Stomach (tissue), 9 donors: ENCODE results near the gene PLPP7. TPM values are rescaled to one million over a fixed set of nuclear protein-coding genes. Genes with fewer than 3 reads are reported as not detected.
"Not testable (repeated sequence)": the region's sequence is repeated elsewhere in the genome, so short reads cannot be mapped to it uniquely, and the experiment has no call there.

ENCODE experiments used
- DNase-seq, 2 donors: peaks; one replicate each; pipeline versions ENCODE4 v3.0.0 to v3.0.0-alpha.2; 2013 to 2019
- H3K27ac ChIP-seq, 5 donors: fragments of 200-600 bp in 4 of 5; sonication (generic) in 4 of 5; one replicate each; pipeline ENCODE4 v1.5.1; 2013 to 2019; ENCODE audit warnings: mild to moderate bottlenecking in 1 of 5, moderate library complexity in 1 of 5
- H3K27me3 ChIP-seq, 3 donors: fragments of 200-600 bp; sonication (generic); one replicate each; pipeline ENCODE4 v1.5.1; 2017 to 2019; ENCODE audit warnings: mixed run types in 1 of 3
- H3K36me3 ChIP-seq, 4 donors: fragments of 200-600 bp; sonication (generic); 1 replicate in 3 of 4; 2 replicates in 1 of 4; pipeline ENCODE4 v1.5.1; 2016 to 2019
- H3K4me1 ChIP-seq, 4 donors: fragments of 200-600 bp; sonication (generic); one replicate each; pipeline ENCODE4 v1.5.1; 2016 to 2019
- H3K4me3 ChIP-seq, 4 donors: fragments of 200-600 bp; sonication (generic) in 3 of 4; one replicate each; pipeline ENCODE4 v1.5.1; 2016 to 2019; ENCODE audit warnings: mild to moderate bottlenecking in 1 of 4
- H3K9me3 ChIP-seq, 4 donors: fragments of 200-600 bp; sonication (generic); one replicate each; pipeline ENCODE4 v1.5.1; 2016 to 2019
- CTCF ChIP-seq, 7 experiments: fragments of 450-650 bp in 4 of 7; fragments of 200-600 bp in 3 of 7; sonication (generic) in 3 of 7; IDR thresholded peaks; one replicate each; pipeline ENCODE4 v1.5.1; 2016 to 2019; ENCODE audit warnings: antibody characterized with exemption in 7 of 7, control low read depth in 2 of 7, mild to moderate bottlenecking in 1 of 7
- EP300 ChIP-seq: sonication (generic); formaldehyde crosslinking; IDR thresholded peaks from one replicate; pipeline ENCODE4 v1.6.1; 2017; ENCODE audit warnings: antibody characterized with exemption
- POLR2A ChIP-seq, 4 donors: fragments of 450-650 bp; IDR thresholded peaks; one replicate each; pipeline ENCODE4 v1.6.1; 2016; ENCODE audit warnings: antibody characterized with exemption in 4 of 4, control low read depth in 2 of 4, mild to moderate bottlenecking in 1 of 4, moderate library complexity in 1 of 4
- POLR2AphosphoS5 ChIP-seq, 3 donors: sonication (generic); formaldehyde crosslinking; IDR thresholded peaks; one replicate each; pipeline ENCODE4 v1.6.1; 2016; ENCODE audit warnings: antibody characterized with exemption in 3 of 3
- WGBS, 5 donors: extraction: QIAGEN DNeasy Blood & Tissue Kit in 3 of 5; methylation state at CpG; one replicate each; pipeline versions ENCODE4 v1.1.5 to v1.1.7; 2013 to 2018; 5-methylcytosine and 5-hydroxymethylcytosine counted together
- intact Hi-C: fragments of 100-400 bp; cut with DNase I; formaldehyde crosslinking; loops from one replicate; pipeline ENCODE4 v1.15.1; 2023; ENCODE audit warnings: low total_unique reads
- polyA plus RNA-seq, 3 donors: library from polyadenylated mRNA; stranded (reverse); fragments of 200-250 nt; gene quantifications; one replicate each; pipeline ENCODE4 v1.2.3, GENCODE V29; 2013
- total RNA-seq, 5 donors: library from RNA; depleted of rRNA; stranded (reverse); fragments of >200 nt; gene quantifications; one replicate each; pipeline versions ENCODE4 v1.1.0 to v1.2.3, GENCODE V29; 2014 to 2016
- donor health status: healthy with polysubstance abuse.
- donor health status: Bipolar disorder and iron deficiency.
- donor health status: healthy.

Gene PLPP7
- total and polyA plus RNA-seq, 8 donors: 0.29 to 1.8 (median 1.6) TPM; not detected in 1

DNA sequence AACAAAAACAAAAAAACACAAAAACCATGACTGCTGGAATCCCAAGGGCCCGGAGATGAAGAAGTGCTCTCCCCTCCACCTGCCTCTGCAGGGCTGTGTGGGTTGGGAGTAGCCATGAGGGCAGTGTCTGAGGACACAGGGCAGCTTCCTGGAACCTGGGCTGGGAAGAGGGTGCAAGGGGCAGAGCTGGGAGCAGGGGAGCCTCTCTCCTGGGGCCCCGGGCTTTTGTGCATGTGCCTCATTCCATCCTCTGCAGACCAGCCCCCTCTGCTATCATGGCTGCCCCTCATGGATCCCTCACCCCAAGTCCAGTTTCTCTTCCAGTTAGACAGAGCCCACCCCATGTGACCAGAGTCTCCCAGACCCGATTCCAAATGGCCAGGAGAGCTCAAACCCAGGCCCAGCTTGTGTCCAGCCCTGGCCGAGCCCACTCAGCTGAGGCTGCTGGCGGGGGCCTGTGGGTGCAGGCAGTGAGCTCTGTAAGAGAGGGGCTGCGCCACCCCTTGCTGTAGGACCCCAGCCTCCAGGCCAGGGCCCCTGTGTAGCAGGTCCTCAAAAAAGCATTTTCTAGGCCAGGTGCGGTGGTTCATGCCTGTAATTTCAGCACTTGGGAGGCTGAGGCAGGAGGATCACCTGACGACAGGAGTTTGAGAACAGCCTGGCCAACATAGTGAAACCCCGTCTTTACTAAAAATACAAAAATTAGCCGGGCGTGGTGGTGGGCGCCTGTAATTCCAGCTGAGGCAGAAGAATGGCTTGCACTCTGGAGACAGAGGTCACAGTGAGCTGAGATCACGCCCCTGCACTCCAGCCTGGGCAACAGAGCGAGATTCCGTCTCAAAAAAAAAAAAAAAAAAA is 44.5 kb downstream of the PLPP7 start:
- Histone ChIP-seq H3K27ac (no peak overlapping the region), H3K36me3 (no peaks in the 10 kb centered on the region), H3K27me3 (peaks cover 0 to 5% (median 0%) of the 10 kb centered on the region in 3 donors), H3K9me3 (no peaks in the 10 kb centered on the region), H3K4me3 (no peak overlapping the region), H3K4me1 (peaks cover 0 to 3% (median 0%) of the 10 kb centered on the region in 4 donors)
- TF ChIP-seq CTCF (IDR thresholded peaks at IDR 0.05) (no peak), EP300 (no peak), POLR2A (IDR thresholded peaks at IDR 0.05) (no peak)
- WGBS, 5 donors: 90 to 95% (median 91%) methylated on average over 13 to 15 of the region's 15 CpGs
- no peak for DNase-seq
- intact Hi-C loops: loop anchor here (10.0 kb wide), 1 partner anchor 279 kb away; no protein-coding TSS in a partner anchor

- H3K27ac ChIP-seq: no peak overlapping the region
- intact Hi-C loops: loop anchor here (10.0 kb wide), 1 partner anchor 280 kb away; no protein-coding TSS in a partner anchor
- H3K9me3 ChIP-seq: no peaks in the 10 kb centered on the region
- WGBS, 5 donors: 29 to 59% (median 41%) methylated on average over 11 to 13 of the region's 13 CpGs
- H3K27me3 ChIP-seq: no peaks in the 10 kb centered on the region
- H3K36me3 ChIP-seq: no peaks in the 10 kb centered on the region
- no peak overlapping the region for H3K4me3 ChIP-seq
- peaks cover 0 to 3% (median 0%) of the 10 kb centered on the region in 4 donors for H3K4me1 ChIP-seq
- peak in 1 of 2 donors; percentile 41 for DNase-seq
- TF ChIP-seq CTCF (IDR thresholded peaks at IDR 0.05): no peak
- TF ChIP-seq EP300: no peak
- no peak for TF ChIP-seq POLR2A (IDR thresholded peaks at IDR 0.05)
- no peak for TF ChIP-seq POLR2AphosphoS5 (IDR thresholded peaks at IDR 0.05)
These were observed 45.3 kb downstream of the PLPP7 start for GRCh38 chr9:131334629-131335367.

- intact Hi-C loops: loop anchor here (10.0 kb wide), 1 partner anchor 281 kb away; no protein-coding TSS in a partner anchor
- H3K36me3 ChIP-seq: no peaks in the 10 kb centered on the region
- WGBS, 5 donors: 58 to 68% (median 63%) methylated on average over 4 of the region's 4 CpGs
- H3K9me3 ChIP-seq: no peaks in the 10 kb centered on the region
- H3K27ac ChIP-seq: no peak overlapping the region
- peaks cover 0 to 3% (median 0%) of the 10 kb centered on the region in 4 donors for H3K4me1 ChIP-seq
- no peaks in the 10 kb centered on the region for H3K27me3 ChIP-seq
- no peak for DNase-seq
- TF ChIP-seq POLR2AphosphoS5 (IDR thresholded peaks at IDR 0.05) (no peak), EP300 (no peak), CTCF (IDR thresholded peaks at IDR 0.05) (no peak), POLR2A (IDR thresholded peaks at IDR 0.05) (no peak)
- H3K4me3 ChIP-seq: no peak overlapping the region
These were observed 45.8 kb downstream of the PLPP7 start for GRCh38 chr9:131335368-131335755.

DNA sequence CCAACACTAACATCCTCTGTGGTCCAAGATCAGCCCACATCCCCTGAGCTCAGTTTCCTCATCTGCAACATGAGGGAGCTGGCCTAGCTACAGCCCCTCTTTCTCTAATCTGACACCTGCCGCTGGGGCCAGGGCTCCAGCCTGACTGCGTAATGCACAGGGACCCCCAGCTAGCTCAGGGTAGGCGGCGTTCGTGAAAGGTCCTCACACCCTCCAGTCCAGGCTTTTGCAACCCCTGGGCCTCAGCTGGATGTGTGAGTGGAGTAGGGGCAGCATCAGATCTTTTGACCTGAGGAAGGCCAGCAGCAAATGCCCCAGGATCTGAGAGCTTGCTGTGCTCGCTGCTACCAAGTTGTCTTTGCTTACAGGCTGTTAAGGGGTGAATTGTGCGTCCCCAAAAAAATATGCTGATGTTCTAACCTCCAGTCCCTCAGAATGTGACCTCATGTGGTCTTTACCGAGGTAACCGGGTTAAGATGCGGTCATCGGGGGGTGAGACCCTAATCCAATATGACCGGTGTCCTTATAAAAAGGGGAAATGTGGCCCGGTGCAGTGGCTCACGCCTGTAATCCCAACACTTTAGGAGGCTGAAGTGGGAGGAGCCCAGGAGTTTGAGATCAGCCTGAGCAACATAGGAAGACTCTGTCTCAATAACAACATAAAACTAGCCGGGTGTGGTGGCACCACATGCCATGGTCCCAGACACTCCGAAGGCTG is 47.8 kb downstream of the PLPP7 start:
- Histone ChIP-seq H3K4me1 (peaks cover 0 to 3% (median 0%) of the 10 kb centered on the region in 4 donors), H3K27me3 (no peaks in the 10 kb centered on the region), H3K36me3 (no peaks in the 10 kb centered on the region), H3K4me3 (no peak overlapping the region), H3K27ac (no peak overlapping the region), H3K9me3 (no peaks in the 10 kb centered on the region)
- no peak for DNase-seq
- 84 to 91% (median 86%) methylated on average over 13 to 16 of the region's 16 CpGs for WGBS, 5 donors
- intact Hi-C loops: loop anchor here (2.0 to 10.0 kb wide), 2 partner anchors 158 to 282 kb away; no protein-coding TSS in a partner anchor
- TF ChIP-seq POLR2A (IDR thresholded peaks at IDR 0.05) (no peak), EP300 (no peak), POLR2AphosphoS5 (IDR thresholded peaks at IDR 0.05) (no peak), CTCF (IDR thresholded peaks at IDR 0.05) (no peak)

GRCh38 chr9:131339212-131339611 is 49.7 kb downstream of the PLPP7 start:
- not testable (repeated sequence) for H3K27ac ChIP-seq, H3K36me3 ChIP-seq, H3K4me3 ChIP-seq, H3K4me1 ChIP-seq, H3K9me3 ChIP-seq, DNase-seq, H3K27me3 ChIP-seq
- intact Hi-C loops: loop anchor here (10.0 kb wide), 1 partner anchor 284 kb away; no protein-coding TSS in a partner anchor
- 83 to 93% (median 92%) methylated on average over 5 of the region's 5 CpGs for WGBS, 5 donors

DNA sequence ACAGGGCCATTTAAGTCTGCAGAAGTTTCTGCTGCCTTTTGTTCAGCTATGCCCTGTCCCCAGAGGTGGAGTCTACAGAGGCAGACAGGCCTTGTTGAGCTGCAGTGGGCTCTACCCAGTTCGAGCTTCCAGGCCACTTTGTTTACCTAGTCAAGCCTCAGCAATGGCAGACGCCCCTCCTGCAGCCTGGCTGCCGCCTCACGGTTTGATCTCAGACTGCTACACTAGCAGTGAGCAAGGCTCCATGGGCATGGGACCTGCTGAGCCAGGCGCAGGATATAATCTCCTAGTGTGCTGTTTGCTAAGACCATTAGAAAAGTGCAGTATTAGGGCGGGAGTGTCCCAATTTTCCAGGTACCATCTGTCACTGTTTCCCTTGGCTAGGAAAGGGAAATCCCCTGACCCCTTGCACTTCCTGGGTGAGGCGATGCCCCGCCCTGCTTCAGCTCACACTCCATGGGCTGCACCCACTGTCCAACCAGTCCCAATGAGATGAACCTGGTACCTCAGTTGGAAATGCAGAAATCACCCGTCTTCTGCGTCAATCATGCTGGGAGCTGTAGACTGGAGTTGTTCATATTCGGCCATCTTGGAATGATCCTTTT is 55.5 kb downstream of the PLPP7 start:
- H3K27ac ChIP-seq, H3K36me3 ChIP-seq, H3K4me3 ChIP-seq, intact Hi-C loops, H3K9me3 ChIP-seq, DNase-seq: not testable (repeated sequence)
- Histone ChIP-seq H3K27me3 (peaks cover 0 to 13% (median 0%) of the 10 kb centered on the region in 3 donors), H3K4me1 (peaks cover 5 to 10% (median 6%) of the 10 kb centered on the region in 4 donors)
- WGBS, 5 donors: 68 to 85% (median 79%) methylated on average over 8 to 11 of the region's 11 CpGs
